Gastroesophageal sphincter (tissue), 4 donors: ENCODE results near the gene FBLN1. TPM values are rescaled to one million over a fixed set of nuclear protein-coding genes. Genes with fewer than 3 reads are reported as not detected.
A peak's percentile ranks its signal among the peaks of the same experiment; 100 is the strongest.

Source experiments
- ATAC-seq: fragments of 150-250 bp; one replicate; pipeline ENCODE4 v1.9.1; 2016; ENCODE audit warnings: mild to moderate bottlenecking, moderate library complexity
- H3K27ac ChIP-seq, 4 donors: fragments of 200-600 bp; sonication (generic) in 3 of 4; 1 replicate in 3 of 4; 2 replicates in 1 of 4; pipeline ENCODE4 v1.5.1; 2016 to 2019
- H3K27me3 ChIP-seq: fragments of 200-600 bp; sonication (generic); one replicate; pipeline ENCODE4 v1.5.1; 2019
- H3K36me3 ChIP-seq, 2 donors: fragments of 200-600 bp; sonication (generic); one replicate each; pipeline ENCODE4 v1.5.1; 2019; ENCODE audit warnings: control low read depth in 1 of 2
- H3K4me1 ChIP-seq, 3 donors: fragments of 200-600 bp; sonication (generic); 1 replicate in 2 of 3; 2 replicates in 1 of 3; pipeline ENCODE4 v1.5.1; 2016 to 2019; ENCODE audit warnings: control low read depth in 2 of 3
- H3K4me3 ChIP-seq, 2 donors: fragments of 200-600 bp; sonication (generic); one replicate each; pipeline ENCODE4 v1.5.1; 2019; ENCODE audit warnings: mild to moderate bottlenecking in 1 of 2, moderate library complexity in 1 of 2
- H3K9me3 ChIP-seq, 3 donors: fragments of 200-600 bp; sonication (generic); one replicate each; pipeline ENCODE4 v1.5.1; 2017 to 2019; ENCODE audit warnings: control low read depth in 2 of 3
- EP300 ChIP-seq: sonication (generic); formaldehyde crosslinking; IDR thresholded peaks from one replicate; pipeline ENCODE4 v1.6.1; 2017; ENCODE audit warnings: antibody characterized with exemption, mild to moderate bottlenecking
- POLR2A ChIP-seq, 2 donors: fragments of 450-650 bp; IDR thresholded peaks; one replicate each; pipeline ENCODE4 v1.6.1; 2017; ENCODE audit warnings: antibody characterized with exemption in 2 of 2, mild to moderate bottlenecking in 2 of 2, moderate library complexity in 1 of 2
- POLR2AphosphoS5 ChIP-seq: sonication (generic); formaldehyde crosslinking; IDR thresholded peaks from one replicate; pipeline ENCODE4 v1.6.1; 2017; ENCODE audit warnings: antibody characterized with exemption
- WGBS, 2 donors: methylation state at CpG; one replicate each; pipeline ENCODE4 v1.1.5; 2018; ENCODE audit warnings: low coverage in 1 of 2; 5-methylcytosine and 5-hydroxymethylcytosine counted together
- total RNA-seq, 4 donors: library from RNA; depleted of rRNA; stranded (reverse); fragments of >200 nt; gene quantifications; one replicate each; pipeline ENCODE4 v1.1.0, GENCODE V29; 2016
- TF ChIP-seq, protein P1 (sequence below), 4 experiments: fragments of 200-600 bp in 2 of 4; fragments of 450-650 bp in 2 of 4; sonication (generic) in 1 of 4; IDR thresholded peaks; one replicate each; pipeline ENCODE4 v1.5.1; 2017 to 2019; ENCODE audit warnings: antibody characterized with exemption in 4 of 4, mild to moderate bottlenecking in 2 of 4, moderate library complexity in 2 of 4

The FBLN1 gene
- total RNA-seq, 4 donors from 2014 or later = 241 to 597 (median 382) TPM

DNA sequence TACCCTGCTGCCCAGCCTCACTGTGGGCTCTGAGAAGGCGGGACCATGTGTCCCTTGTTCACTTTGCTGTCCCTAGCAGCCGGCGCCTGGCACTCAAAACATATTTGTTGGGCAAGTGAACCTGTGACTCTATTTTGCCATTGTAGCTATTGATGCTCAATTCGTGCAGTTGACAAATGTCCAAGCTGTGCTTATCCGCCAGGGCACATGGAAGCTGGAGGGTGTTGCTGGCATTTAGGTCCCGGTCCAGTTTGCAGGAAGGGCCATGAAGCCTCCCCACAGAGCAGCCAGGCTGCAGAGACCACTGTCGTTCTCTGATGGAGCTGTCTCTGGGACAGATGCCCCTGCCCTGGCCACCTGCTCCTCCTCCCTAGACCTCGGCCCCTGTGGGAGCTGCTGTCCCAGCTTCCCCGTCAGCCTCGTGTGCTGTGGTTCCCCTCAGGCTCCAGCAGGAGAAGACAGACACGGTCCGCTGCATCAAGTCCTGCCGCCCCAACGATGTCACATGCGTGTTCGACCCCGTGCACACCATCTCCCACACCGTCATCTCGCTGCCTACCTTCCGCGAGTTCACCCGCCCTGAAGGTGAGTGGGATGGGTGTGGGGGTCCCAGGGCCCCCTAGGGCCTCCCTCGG, 71.5 kb downstream of the FBLN1 start:
- peaks cover 0 to 17% (median 0%) of the 10 kb centered on the region in 3 donors for H3K4me1 ChIP-seq
- H3K27ac ChIP-seq = no peak overlapping the region
- no peak for TF ChIP-seq POLR2AphosphoS5
- TF ChIP-seq, protein P1, sequence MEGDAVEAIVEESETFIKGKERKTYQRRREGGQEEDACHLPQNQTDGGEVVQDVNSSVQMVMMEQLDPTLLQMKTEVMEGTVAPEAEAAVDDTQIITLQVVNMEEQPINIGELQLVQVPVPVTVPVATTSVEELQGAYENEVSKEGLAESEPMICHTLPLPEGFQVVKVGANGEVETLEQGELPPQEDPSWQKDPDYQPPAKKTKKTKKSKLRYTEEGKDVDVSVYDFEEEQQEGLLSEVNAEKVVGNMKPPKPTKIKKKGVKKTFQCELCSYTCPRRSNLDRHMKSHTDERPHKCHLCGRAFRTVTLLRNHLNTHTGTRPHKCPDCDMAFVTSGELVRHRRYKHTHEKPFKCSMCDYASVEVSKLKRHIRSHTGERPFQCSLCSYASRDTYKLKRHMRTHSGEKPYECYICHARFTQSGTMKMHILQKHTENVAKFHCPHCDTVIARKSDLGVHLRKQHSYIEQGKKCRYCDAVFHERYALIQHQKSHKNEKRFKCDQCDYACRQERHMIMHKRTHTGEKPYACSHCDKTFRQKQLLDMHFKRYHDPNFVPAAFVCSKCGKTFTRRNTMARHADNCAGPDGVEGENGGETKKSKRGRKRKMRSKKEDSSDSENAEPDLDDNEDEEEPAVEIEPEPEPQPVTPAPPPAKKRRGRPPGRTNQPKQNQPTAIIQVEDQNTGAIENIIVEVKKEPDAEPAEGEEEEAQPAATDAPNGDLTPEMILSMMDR (IDR thresholded peaks at IDR 0.05) = no peak
- no peak for TF ChIP-seq EP300
- no peak for TF ChIP-seq POLR2A (IDR thresholded peaks at IDR 0.05)
- peaks cover 0 to 18% of the 10 kb centered on the region in 2 donors for H3K36me3 ChIP-seq
- 79 to 87% methylated on average over 7 to 19 of the region's 23 CpGs for WGBS, 2 donors
- no peak overlapping the region for H3K4me3 ChIP-seq
- ATAC-seq = no peak
- H3K9me3 ChIP-seq = peaks cover 0 to 21% (median 0%) of the 10 kb centered on the region in 3 donors
- H3K27me3 ChIP-seq = peaks cover 33% of the 10 kb centered on the region

DNA sequence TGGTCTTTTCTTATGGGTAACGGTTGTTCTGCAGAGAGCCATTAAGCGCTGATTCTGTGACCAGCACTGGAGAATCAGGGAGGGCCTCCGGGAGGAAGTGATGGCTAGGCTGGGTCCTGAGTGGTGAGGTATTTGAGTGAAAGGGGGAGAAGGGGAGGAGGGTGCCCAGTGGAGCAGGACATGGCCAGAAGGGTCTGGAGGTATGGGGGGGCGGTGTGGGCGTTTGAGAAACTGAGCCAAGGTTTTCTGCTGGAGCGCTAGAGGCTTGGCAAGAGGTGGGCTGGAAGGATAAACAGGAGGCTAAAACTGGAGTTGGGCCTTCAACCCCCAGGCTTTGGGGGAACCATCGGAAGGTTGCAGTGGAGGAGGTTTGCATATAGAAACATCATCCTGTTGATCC, 72.5 kb downstream of the FBLN1 start:
- Histone ChIP-seq H3K4me3 (no peak overlapping the region), H3K9me3 (peaks cover 0 to 21% (median 0%) of the 10 kb centered on the region in 3 donors), H3K36me3 (peaks cover 0 to 18% of the 10 kb centered on the region in 2 donors), H3K27me3 (peaks cover 38% of the 10 kb centered on the region), H3K27ac (no peak overlapping the region), H3K4me1 (peaks cover 0 to 19% (median 0%) of the 10 kb centered on the region in 3 donors)
- no peak for TF ChIP-seq POLR2A (IDR thresholded peaks at IDR 0.05)
- TF ChIP-seq, protein P1 (IDR thresholded peaks at IDR 0.05) = no peak
- TF ChIP-seq EP300 = no peak
- TF ChIP-seq POLR2AphosphoS5 = no peak
- ATAC-seq = no peak
- 76 to 89% methylated on average over 3 to 6 of the region's 7 CpGs for WGBS, 2 donors

GRCh38 chr22:45575607-45576272, 73.1 kb downstream of the FBLN1 start:
- no peak for TF ChIP-seq POLR2A (IDR thresholded peaks at IDR 0.05)
- no peak for TF ChIP-seq EP300
- TF ChIP-seq, protein P1 (IDR thresholded peaks at IDR 0.05) = no peak
- TF ChIP-seq POLR2AphosphoS5 = no peak
- WGBS, 2 donors = 90% methylated on average over 3 of the region's 18 CpGs; no CpG with 5 or more reads in 1 of the 2 donors
- Histone ChIP-seq H3K9me3 (peaks cover 0 to 17% (median 0%) of the 10 kb centered on the region in 3 donors), H3K27ac (peak overlapping the region in 1 of 4 donors; percentile 9), H3K36me3 (peaks cover 0 to 18% of the 10 kb centered on the region in 2 donors), H3K27me3 (peaks cover 40% of the 10 kb centered on the region), H3K4me1 (peaks cover 0 to 19% (median 0%) of the 10 kb centered on the region in 3 donors), H3K4me3 (no peak overlapping the region)
- peak; percentile 48 for ATAC-seq

DNA sequence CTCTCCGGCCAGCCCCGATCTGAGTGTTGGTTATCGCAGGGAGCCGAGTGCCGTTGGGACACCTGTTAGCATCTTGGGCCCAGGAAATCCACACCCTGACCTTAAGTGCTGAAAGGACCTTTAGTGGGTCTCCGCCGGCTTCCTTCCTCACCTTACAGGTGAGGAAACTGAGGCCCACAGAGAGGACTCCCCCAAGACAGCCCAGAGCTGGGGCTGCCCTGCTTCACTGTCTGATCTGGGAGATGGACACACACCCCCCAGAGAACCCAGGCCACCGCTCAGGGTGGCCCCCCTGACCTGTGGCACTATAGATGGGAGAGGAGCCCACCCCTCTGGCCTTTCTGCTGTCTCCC, 73.6 kb downstream of the FBLN1 start:
- WGBS, 2 donors = 80 to 100% methylated on average over 1 to 2 of the region's 8 CpGs
- peaks cover 0 to 18% of the 10 kb centered on the region in 2 donors for H3K36me3 ChIP-seq
- no peak overlapping the region for H3K27ac ChIP-seq
- peaks cover 0 to 23% (median 0%) of the 10 kb centered on the region in 3 donors for H3K4me1 ChIP-seq
- H3K4me3 ChIP-seq = no peak overlapping the region
- no peak for ATAC-seq
- peaks cover 0 to 12% (median 0%) of the 10 kb centered on the region in 3 donors for H3K9me3 ChIP-seq
- peaks cover 40% of the 10 kb centered on the region for H3K27me3 ChIP-seq
- TF ChIP-seq EP300 (no peak), POLR2AphosphoS5 (no peak), POLR2A (IDR thresholded peaks at IDR 0.05) (no peak)
- TF ChIP-seq, protein P1 (IDR thresholded peaks at IDR 0.05) = no peak
